Lung (tissue), 12 donors: Measurements from ENCODE around the gene FOXN3. TPM values are rescaled to one million over a fixed set of nuclear protein-coding genes. Genes with fewer than 3 reads are reported as not detected.

ENCODE experiments used
- ATAC-seq: fragments of 200-7000 bp; cut with Tn5 transposase; one replicate; pipeline ENCODE4 v1.9.1; 2020; ENCODE audit warnings: moderate number of reproducible peaks; ENCODE audit not compliant: insufficient read depth, low FRiP score
- DNase-seq, 3 donors: peaks; one replicate each; pipeline ENCODE4 v3.0.0-alpha.2; 2013 to 2017
- H3K27ac ChIP-seq, 2 donors: one replicate each; pipeline ENCODE4 v1.5.1; 2013; ENCODE audit warnings: mild to moderate bottlenecking in 2 of 2, moderate library complexity in 2 of 2, control low read depth in 1 of 2, inconsistent platforms in 1 of 2, low read depth in 1 of 2, low read length in 1 of 2
- H3K27me3 ChIP-seq, 3 donors: one replicate each; pipeline ENCODE4 v1.5.1; 2013; ENCODE audit warnings: low read length in 2 of 3; ENCODE audit not compliant: control insufficient read depth in 3 of 3, insufficient read depth in 3 of 3
- H3K36me3 ChIP-seq, 4 donors: one replicate each; pipeline ENCODE4 v1.5.1; 2013; ENCODE audit warnings: low read length in 4 of 4, mild to moderate bottlenecking in 1 of 4, moderate library complexity in 1 of 4; ENCODE audit not compliant: control insufficient read depth in 4 of 4, insufficient read depth in 4 of 4
- H3K4me1 ChIP-seq, 5 donors: one replicate each; pipeline ENCODE4 v1.5.1; 2013; ENCODE audit warnings: low read length in 5 of 5, mild to moderate bottlenecking in 2 of 5, moderate library complexity in 1 of 5; ENCODE audit not compliant: control insufficient read depth in 5 of 5, insufficient read depth in 5 of 5
- H3K4me3 ChIP-seq: one replicate; pipeline ENCODE4 v1.5.1; 2013; ENCODE audit warnings: mild to moderate bottlenecking, control low read depth, moderate library complexity
- H3K9ac ChIP-seq, 2 donors: one replicate each; pipeline ENCODE4 v1.5.1; 2013; ENCODE audit warnings: low read length in 2 of 2, control low read depth in 1 of 2; ENCODE audit not compliant: insufficient read depth in 1 of 2
- H3K9me3 ChIP-seq, 4 donors: one replicate each; pipeline ENCODE4 v1.5.1; 2013; ENCODE audit warnings: low read length in 3 of 4, mild to moderate bottlenecking in 1 of 4, moderate library complexity in 1 of 4; ENCODE audit not compliant: control insufficient read depth in 4 of 4, insufficient read depth in 3 of 4
- CTCF ChIP-seq: IDR thresholded peaks from 2 replicates; pipeline ENCODE4 v1.5.1; 2012; ENCODE audit warnings: mild to moderate bottlenecking; ENCODE audit errors: control extremely low read depth, extremely low read depth
- WGBS, 2 donors: extraction: QIAGEN DNeasy Blood & Tissue Kit; methylation state at CpG; one replicate each; pipeline ENCODE4 v1.1.7; 2013; 5-methylcytosine and 5-hydroxymethylcytosine counted together
- polyA plus RNA-seq, 2 donors: library from polyadenylated mRNA; stranded (reverse); fragments of 200-250 nt; gene quantifications; one replicate each; pipeline ENCODE4 v1.2.1, GENCODE V29; 2013
- total RNA-seq, 2 donors: library from RNA; depleted of rRNA in 1 of 2; stranded (reverse); fragments of >200 nt in 1 of 2; gene quantifications; one replicate each; pipeline ENCODE4 v1.2.1, GENCODE V29; 2014 to 2021
- donor health status: control.
- donor health status: control.
- donor health status: Bipolar disorder and iron deficiency.
- donor health status: healthy.
- donor health status: DM: yes; HTN: yes; CAD: no.

FOXN3 gene
- total and polyA plus RNA-seq, 4 donors: 12.7 to 69.7 (median 34.9) TPM

- Histone ChIP-seq H3K4me1 (peaks cover 0 to 9% (median 4%) of the 10 kb centered on the region in 5 donors), H3K27me3 (no peaks in the 10 kb centered on the region), H3K9ac (no peak overlapping the region), H3K4me3 (no peak overlapping the region), H3K9me3 (peaks cover 0 to 5% (median under 1%) of the 10 kb centered on the region in 4 donors), H3K27ac (no peak overlapping the region), H3K36me3 (peaks cover 3 to 7% (median 6%) of the 10 kb centered on the region in 4 donors)
- TF ChIP-seq CTCF: no peak
- peak in 2 of 3 donors; percentile 82 to 84 for DNase-seq
- WGBS, 2 donors: 60 to 69% methylated on average over 2 of the region's 2 CpGs
- no peak for ATAC-seq
Observed at GRCh38 chr14:89171168-89171567, 245.9 kb downstream of the FOXN3 start.

GRCh38 chr14:89167705-89168104, 249.3 kb downstream of the FOXN3 start:
- peaks cover 0 to 7% (median 2%) of the 10 kb centered on the region in 4 donors for H3K36me3 ChIP-seq
- H3K4me1 ChIP-seq: peaks cover 0 to 9% (median 3%) of the 10 kb centered on the region in 5 donors
- H3K9me3 ChIP-seq: peaks cover 0 to 5% (median under 1%) of the 10 kb centered on the region in 4 donors
- H3K27ac ChIP-seq: no peak overlapping the region
- no peak overlapping the region for H3K4me3 ChIP-seq
- no peak for DNase-seq
- no peak overlapping the region for H3K9ac ChIP-seq
- H3K27me3 ChIP-seq: no peaks in the 10 kb centered on the region
- WGBS, 2 donors: 51 to 62% methylated on average over 6 of the region's 6 CpGs
- TF ChIP-seq CTCF: no peak
- ATAC-seq: no peak

- ATAC-seq (no peak), DNase-seq (no peak)
- Histone ChIP-seq H3K9ac (no peak overlapping the region), H3K4me1 (peaks cover 0 to 9% (median 3%) of the 10 kb centered on the region in 5 donors), H3K9me3 (peaks cover 0 to under 1% (median 0%) of the 10 kb centered on the region in 4 donors), H3K4me3 (no peak overlapping the region), H3K27ac (no peak overlapping the region), H3K36me3 (peaks cover 0 to 8% (median 2%) of the 10 kb centered on the region in 4 donors), H3K27me3 (no peaks in the 10 kb centered on the region)
- WGBS, 2 donors: 68 to 69% methylated on average over 4 of the region's 4 CpGs
- TF ChIP-seq CTCF: no peak
Observed at GRCh38 chr14:89166633-89167032, 250.4 kb downstream of the FOXN3 start.
